Activated T-helper 2 cell treated with anti-CD3 and anti-CD28 coated beads, Interferon-gamma antibody, Interleukin-2, Interleukin-4, amounts not matched to agents 10 μg/mL and 5 μg/mL and 100 μg/mL, durations not matched to agents 14 hours and 24 hours and 36 hours (primary cell): ENCODE results near the gene KRT80. TPM values are rescaled to one million over a fixed set of nuclear protein-coding genes. Genes with fewer than 3 reads are reported as not detected.

Experiments
- DNase-seq: peaks from one replicate; pipeline ENCODE4 v3.0.0; 2021; ENCODE audit warnings: low spot score
- H3K27ac Mint-ChIP-seq: one replicate; pipeline ENCODE4 v1.8.0; 2021; ENCODE audit warnings: mixed read lengths
- H3K27me3 Mint-ChIP-seq: one replicate; pipeline ENCODE4 v1.8.0; 2021; ENCODE audit warnings: low read depth, mixed read lengths
- H3K36me3 Mint-ChIP-seq: one replicate; pipeline ENCODE4 v1.8.0; 2021; ENCODE audit warnings: low read depth, mixed read lengths
- H3K4me1 Mint-ChIP-seq: one replicate; pipeline ENCODE4 v1.8.0; 2021; ENCODE audit warnings: low read depth, mixed read lengths
- H3K4me3 Mint-ChIP-seq: one replicate; pipeline ENCODE4 v1.8.0; 2021; ENCODE audit warnings: low read depth, mild to moderate bottlenecking, moderate library complexity, mixed read lengths
- H3K9me3 Mint-ChIP-seq: one replicate; pipeline ENCODE4 v1.8.0; 2021; ENCODE audit warnings: mixed read lengths
- intact Hi-C: fragments of 100-400 bp; cut with micrococcal nuclease; formaldehyde crosslinking; loops from one replicate; pipeline ENCODE4 v1.15.1; 2023
- total RNA-seq: library from RNA; stranded (reverse); gene quantifications from 2 replicates; pipeline ENCODE4 v1.2.3, GENCODE V29; 2022

The KRT80 gene
- total RNA-seq, 1 donor from 2014 or later, result not detected

DNA sequence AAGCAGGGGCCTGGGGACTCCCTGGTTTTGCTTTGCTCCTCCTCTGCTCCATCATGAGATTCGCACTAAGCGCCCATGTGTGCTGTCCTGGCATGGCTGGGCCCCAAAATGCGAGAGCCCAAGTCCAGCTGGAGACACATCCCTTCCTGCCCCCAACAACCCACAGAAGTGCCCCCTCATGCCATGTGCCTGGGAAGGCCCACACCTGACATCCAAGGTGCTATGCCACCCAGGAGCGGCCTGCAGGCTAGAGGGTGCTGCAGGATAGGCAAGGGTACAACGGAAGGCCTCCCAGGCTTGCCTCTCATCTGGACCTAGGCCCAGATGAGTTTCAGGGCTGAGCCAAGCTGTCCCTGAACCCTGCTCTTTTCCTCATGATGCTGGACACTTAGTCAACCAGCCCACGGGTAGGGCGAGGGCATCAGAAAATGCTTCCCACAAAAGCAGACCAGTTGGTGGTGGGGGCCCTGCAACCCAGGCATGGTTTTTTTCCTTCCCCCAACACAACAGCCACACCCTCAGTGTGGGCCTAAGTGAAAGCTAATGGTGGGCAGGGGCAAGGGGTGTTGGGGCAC lies 13.2 kb upstream of the KRT80 start:
- Mint-ChIP-seq H3K4me1 (peaks cover 6% of the 10 kb centered on the region), H3K36me3 (no peaks in the 10 kb centered on the region), H3K27ac (no peak overlapping the region), H3K27me3 (peaks cover 16% of the 10 kb centered on the region), H3K9me3 (no peaks in the 10 kb centered on the region), H3K4me3 (no peak overlapping the region)
- DNase-seq, result no peak
- intact Hi-C loops, result no loop called here

DNA sequence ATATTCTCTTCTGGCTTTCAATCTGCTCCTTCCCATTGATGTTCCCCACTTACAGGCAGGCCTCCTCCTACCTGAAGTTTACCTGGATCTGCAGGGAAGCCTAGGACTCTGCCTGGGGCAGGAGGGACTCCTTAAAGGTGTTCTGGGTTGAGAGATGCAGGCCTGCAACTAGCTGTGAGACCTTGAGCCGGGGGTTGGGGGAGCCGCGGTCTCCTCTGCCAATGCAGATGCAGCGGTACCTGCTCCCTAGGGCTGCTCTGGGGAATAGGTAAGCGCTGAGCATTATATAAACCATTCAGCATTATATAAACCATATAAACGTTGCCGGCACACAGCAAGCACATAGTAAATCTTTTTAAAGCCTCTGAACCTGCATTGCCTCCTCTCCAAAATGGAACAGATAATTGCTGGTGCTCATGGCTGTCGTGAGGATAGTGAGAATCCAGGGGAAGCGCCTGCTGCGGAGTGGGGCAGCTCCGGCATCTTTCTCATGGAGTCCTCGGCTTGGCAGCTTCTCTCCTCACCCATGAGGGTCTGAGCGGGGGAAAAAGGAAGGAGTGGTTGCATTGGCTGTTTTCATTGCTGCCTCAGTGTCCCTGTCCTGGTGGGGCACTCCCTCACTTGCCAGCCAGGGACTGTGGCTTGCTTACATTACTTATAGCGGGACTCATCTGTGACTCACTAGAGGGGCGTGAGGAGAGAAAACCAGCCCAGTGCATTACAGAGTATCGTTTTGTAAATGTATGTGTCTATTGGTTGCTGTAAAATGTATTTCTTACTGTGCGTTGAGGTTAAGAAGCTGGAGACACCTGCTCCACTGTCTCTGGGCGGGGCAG lies 12.5 kb upstream of the KRT80 start:
- peaks cover 12% of the 10 kb centered on the region for H3K27me3 Mint-ChIP-seq
- intact Hi-C loops, result no loop called here
- no peaks in the 10 kb centered on the region for H3K36me3 Mint-ChIP-seq
- H3K9me3 Mint-ChIP-seq, result no peaks in the 10 kb centered on the region
- H3K4me1 Mint-ChIP-seq, result peaks cover 6% of the 10 kb centered on the region
- no peak for DNase-seq
- no peak overlapping the region for H3K27ac Mint-ChIP-seq
- no peak overlapping the region for H3K4me3 Mint-ChIP-seq

DNA sequence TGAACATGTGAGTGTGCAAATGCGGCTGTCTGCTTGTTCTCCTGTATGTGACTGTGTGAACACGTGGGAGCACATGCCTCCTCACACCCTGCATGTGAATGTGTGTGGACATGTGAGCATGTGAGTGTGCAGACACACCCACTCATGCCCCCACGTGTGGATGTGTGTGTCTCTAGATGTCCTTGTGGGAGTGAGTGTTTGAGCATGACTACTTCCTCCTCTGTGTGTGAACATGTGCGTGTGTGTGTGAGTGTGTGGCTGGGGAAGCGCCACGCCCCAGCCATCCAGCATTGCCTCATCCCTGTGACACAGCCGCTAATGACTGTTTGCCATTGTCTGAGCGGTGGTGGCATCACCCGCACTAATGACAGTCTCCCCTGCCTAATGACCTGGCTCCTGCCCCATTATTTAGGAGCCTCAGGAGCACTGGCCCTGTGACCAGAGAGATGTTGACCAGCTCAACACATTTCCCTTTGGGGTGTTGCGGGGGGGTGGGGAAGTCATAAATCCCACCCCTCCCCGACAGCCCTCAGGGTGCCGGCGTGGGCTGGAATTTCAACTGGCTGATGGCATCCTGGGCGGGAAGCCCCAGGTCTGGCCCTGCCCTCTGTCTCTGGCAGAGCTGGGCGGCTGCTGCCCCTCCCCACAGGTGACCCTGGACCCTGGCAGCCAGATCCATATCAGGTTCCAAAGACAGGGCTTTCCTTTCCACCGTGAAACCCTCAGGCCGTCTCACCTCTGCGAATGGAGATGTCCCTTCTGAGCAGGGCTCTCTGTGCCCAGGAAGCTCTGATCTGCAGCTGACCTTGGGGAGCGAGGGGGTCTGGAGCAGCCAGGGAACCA lies 11.5 kb upstream of the KRT80 start:
- H3K27me3 Mint-ChIP-seq, result peaks cover 8% of the 10 kb centered on the region
- intact Hi-C loops, result no loop called here
- no peak overlapping the region for H3K27ac Mint-ChIP-seq
- H3K9me3 Mint-ChIP-seq, result no peaks in the 10 kb centered on the region
- H3K4me1 Mint-ChIP-seq, result peaks cover 6% of the 10 kb centered on the region
- DNase-seq, result no peak
- H3K4me3 Mint-ChIP-seq, result no peak overlapping the region
- no peaks in the 10 kb centered on the region for H3K36me3 Mint-ChIP-seq

DNA sequence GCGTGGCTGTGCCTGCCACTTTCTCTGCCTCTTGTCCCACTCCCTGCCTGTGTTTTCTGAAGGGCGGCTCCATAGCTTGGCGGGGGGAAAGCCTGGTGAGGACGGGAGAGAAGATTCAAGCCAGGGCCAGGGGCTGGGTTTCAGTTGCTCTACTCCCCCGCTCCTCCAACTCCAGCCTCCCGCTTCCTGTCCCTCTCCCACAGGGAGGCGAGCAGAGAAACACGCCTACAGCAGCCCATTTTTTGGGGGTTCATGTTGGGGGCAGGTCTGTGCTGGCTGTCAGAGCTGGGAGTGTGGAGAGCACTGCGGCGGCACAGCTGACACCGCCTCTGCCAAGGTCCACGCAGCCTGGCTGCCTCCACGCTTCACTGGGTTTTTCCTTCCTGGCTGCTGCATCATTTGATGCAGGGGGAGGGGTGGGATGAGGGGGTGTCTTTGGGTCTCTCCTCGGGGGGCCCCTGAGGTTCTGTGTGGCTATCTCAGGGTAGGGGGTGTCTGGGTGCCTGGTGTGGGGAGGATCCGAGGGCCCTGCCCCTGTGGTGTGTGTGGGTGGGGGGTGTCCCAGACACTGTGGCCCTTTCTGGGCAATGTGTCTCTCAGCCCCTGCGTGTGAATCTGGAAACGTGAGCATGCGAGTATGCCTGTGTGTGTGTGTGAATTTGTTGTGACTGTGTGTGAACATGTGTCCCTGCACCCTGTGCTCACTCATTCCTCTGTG lies 10.7 kb upstream of the KRT80 start:
- Mint-ChIP-seq H3K36me3 (no peaks in the 10 kb centered on the region), H3K4me1 (peaks cover 6% of the 10 kb centered on the region), H3K4me3 (no peak overlapping the region), H3K27ac (no peak overlapping the region), H3K27me3 (peaks cover 8% of the 10 kb centered on the region), H3K9me3 (no peaks in the 10 kb centered on the region)
- intact Hi-C loops, result no loop called here
- DNase-seq, result no peak

DNA sequence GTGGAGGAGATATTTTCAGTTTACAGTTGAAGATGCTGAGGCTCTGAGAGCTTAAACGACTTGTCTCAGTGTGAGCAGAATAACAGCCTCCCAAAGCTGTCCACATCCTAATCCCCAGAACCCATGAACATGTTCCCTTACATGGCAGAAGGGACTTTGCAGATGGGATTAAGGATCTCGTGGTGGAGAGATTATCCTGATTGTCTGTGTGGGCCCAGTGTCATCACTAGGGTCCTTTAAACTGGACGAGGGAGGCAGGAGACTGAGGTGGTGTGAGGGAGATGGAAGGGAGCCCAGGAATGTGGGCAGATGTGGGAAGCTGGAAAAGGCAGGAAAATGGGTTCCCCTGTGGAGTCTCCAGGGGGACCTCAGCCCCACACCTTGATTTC lies 9.6 kb upstream of the KRT80 start:
- H3K9me3 Mint-ChIP-seq, result no peaks in the 10 kb centered on the region
- H3K27ac Mint-ChIP-seq, result no peak overlapping the region
- no peaks in the 10 kb centered on the region for H3K36me3 Mint-ChIP-seq
- peaks cover 8% of the 10 kb centered on the region for H3K27me3 Mint-ChIP-seq
- DNase-seq, result no peak
- peaks cover 6% of the 10 kb centered on the region for H3K4me1 Mint-ChIP-seq
- H3K4me3 Mint-ChIP-seq, result no peak overlapping the region
- intact Hi-C loops, result no loop called here

DNA sequence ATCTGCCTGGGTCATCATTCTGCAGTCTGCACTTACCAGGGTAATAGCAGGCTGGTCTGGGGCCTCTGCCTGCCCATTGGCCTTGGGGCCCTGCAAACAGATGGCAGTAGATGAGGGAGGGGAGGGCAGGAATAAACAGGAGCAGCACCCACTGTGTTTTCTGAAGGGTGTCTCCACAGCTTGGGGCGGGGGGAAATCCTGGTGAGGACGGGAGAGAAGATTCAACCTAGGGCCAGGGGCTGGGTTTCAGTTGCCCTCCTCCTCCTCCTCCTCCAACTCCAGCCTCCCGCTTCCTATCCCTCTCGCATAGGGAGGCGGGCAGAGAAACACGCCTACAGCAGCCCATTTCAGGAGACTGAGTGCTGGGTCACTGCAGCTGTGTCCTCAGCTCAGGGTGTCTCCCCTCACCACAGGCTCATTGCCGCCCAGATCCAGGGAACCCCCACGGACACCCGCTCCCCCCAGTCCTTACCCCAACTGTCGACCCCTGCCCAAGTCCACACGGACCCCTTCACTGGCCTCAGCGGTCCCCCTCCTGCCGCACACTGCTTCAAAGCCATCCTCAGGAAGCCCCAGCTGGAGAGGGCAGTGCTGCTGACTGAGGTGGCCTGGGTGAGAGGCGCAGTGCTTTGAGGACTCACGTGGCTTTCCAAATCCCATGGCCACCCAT lies 9.1 kb upstream of the KRT80 start:
- Mint-ChIP-seq H3K4me1 (peaks cover 6% of the 10 kb centered on the region), H3K36me3 (no peaks in the 10 kb centered on the region)

DNA sequence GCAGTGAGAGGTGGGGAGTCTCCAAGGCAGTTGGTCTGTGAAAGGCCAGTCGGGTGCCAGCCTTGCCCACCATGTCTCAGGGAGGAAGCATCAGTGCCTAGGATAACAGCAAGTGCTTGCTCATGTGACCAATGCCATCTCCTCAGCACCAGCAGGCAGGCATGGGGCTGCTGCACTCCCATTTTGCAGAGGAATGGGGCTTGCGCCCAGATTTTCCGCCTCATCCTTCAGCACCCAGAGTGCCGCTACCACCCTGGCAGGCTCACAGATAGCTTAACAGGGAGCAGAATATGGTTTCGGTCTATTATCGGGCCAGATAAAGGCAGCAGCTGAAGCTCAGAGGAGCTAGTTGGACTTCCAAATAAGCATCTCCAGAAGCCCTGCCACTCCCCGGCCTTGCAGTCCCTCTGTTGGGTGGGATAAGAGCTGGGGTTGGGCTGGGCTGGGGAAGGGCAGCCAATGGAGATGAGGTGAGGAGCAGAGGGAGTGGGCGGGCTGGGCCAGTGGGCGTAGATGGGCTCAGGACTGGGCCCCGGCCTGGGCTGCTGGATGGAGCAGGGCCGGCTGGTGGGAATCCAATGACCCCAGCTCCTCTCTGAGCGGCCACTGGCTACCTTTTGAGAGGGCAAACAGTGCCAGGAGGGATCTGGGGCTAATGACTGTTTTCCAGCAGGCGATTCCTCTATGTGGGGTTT lies 8.4 kb upstream of the KRT80 start:
- Mint-ChIP-seq H3K36me3 (no peaks in the 10 kb centered on the region), H3K27ac (no peak overlapping the region), H3K4me1 (peaks cover 9% of the 10 kb centered on the region), H3K4me3 (no peak overlapping the region), H3K9me3 (no peaks in the 10 kb centered on the region), H3K27me3 (peaks cover 7% of the 10 kb centered on the region)
- intact Hi-C loops, result no loop called here
- no peak for DNase-seq

More for the DNA sequence above, 9.1 kb upstream of the KRT80 start:
- no peak overlapping the region for H3K27ac Mint-ChIP-seq
- H3K4me3 Mint-ChIP-seq, result no peak overlapping the region
- peaks cover 7% of the 10 kb centered on the region for H3K27me3 Mint-ChIP-seq
- DNase-seq, result no peak
- intact Hi-C loops, result no loop called here
- H3K9me3 Mint-ChIP-seq, result no peaks in the 10 kb centered on the region

DNA sequence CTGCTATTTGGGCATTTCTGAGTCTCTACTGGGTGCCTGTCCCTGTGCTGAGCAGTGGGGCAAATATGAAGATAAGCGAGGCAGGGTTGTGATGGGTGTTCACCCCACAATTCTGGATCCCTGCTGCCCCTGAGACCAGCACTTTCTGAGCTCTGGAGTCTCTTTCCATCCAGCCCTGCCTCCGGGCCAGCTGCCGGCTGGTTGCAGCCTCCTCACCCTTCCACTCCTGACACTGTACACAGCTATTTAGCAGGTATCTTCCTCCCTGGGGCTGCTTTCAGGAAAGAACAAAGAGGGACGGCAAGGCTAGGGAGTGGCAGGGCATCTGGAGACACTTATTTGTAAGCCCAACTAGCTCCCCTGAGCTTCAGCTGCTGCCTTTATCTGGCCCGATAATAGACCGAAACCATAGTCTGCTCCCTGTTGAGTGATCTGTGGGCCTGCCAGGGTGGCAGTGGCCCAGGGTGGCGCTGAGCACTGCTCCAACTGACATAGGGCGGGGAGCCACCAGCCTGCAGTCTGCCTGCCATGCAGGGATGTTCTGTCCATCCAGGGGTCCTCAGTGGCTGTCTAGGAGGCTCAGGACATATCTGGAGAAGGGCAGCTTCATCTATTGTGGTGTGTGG lies 7.6 kb upstream of the KRT80 start:
- Mint-ChIP-seq H3K27ac (no peak overlapping the region), H3K9me3 (no peaks in the 10 kb centered on the region), H3K36me3 (no peaks in the 10 kb centered on the region), H3K4me3 (no peak overlapping the region), H3K4me1 (peaks cover 10% of the 10 kb centered on the region), H3K27me3 (peaks cover 7% of the 10 kb centered on the region)
- intact Hi-C loops, result no loop called here
- DNase-seq, result no peak

DNA sequence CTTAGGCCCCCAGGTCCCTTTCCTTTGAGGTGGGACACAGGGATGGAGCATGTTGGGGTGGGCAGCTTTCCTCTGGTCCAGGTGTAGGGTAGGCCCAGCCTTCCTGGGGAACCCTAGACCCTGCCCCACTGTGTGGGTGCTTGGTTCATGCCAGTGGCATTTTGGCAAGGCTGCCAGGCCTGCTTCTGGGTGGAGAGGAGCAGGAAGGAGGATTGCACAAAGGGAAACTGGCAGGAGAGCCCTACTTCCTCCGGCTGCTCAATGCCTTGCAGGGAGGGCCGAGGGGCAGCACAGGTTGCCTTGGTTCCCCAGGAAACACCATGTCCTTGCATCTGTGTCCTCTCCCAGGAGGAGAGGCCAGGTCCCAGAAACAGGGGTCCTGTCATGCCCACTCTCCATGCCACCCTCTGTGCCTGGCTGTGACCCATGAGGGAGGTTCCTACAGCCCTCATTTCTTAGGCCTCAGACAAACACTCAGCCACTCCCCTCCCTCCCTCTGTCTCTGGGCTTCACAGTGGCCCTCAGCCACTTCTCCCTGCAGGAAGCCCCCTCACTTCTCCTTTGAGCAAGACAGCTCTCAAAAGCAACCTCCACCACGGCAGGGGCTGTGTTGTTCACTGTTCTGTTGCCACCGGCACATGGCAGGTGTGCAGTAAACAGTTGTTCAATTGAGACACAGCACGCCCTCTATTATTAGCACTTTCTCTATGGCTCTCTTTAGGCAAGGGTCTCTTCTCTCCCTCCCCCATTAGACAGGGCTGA lies 6.8 kb upstream of the KRT80 start:
- peaks cover 7% of the 10 kb centered on the region for H3K27me3 Mint-ChIP-seq
- no peaks in the 10 kb centered on the region for H3K36me3 Mint-ChIP-seq
- H3K4me3 Mint-ChIP-seq, result no peak overlapping the region
- H3K4me1 Mint-ChIP-seq, result peaks cover 10% of the 10 kb centered on the region
- DNase-seq, result no peak
- no peak overlapping the region for H3K27ac Mint-ChIP-seq
- no peaks in the 10 kb centered on the region for H3K9me3 Mint-ChIP-seq
- intact Hi-C loops, result no loop called here

DNA sequence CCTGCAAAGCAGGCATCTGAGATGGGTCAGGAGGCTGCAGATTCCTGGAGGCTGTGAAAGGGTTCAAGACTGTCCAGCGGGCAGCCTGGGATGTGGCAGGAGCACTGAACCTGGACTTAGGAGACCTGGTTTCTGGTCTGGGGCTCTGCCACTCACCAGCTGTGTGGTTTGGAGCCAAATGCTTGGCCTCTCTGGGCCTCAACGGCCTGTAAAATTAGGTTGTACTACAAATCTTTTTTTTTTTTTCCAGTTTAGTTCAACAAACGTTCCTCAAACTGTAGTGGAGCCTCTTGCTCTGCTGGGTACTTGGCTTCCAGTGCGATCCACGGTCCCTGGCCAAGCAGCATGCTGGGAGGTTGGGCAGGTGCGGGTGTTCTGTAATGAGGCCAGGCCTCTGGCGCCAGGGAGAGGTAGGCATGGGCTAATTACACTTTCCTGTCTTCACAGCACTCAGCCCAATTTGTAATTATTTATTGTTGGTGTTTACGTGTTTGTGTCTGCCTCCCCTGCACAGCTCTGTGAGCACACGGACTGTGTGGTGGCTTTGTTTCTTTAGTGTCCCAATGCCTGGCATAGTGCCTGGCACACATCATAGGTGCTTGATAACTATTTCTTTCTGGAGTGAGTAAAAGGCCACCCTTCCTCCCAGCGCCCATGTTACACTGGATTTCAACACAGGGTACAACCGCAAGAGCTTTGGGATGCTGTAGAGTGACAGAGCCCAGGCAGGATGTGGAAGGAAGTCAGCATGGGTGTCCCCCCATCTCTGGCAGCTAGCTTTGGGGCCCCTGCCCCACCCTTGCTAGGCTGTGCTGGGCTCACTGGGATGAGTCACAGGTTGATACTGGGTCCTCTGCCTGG lies 5.8 kb upstream of the KRT80 start:
- intact Hi-C loops, result no loop called here
- H3K9me3 Mint-ChIP-seq, result no peaks in the 10 kb centered on the region
- peaks cover 1% of the 10 kb centered on the region for H3K27me3 Mint-ChIP-seq
- peaks cover 4% of the 10 kb centered on the region for H3K4me1 Mint-ChIP-seq
- no peaks in the 10 kb centered on the region for H3K36me3 Mint-ChIP-seq
- H3K4me3 Mint-ChIP-seq, result no peak overlapping the region
- H3K27ac Mint-ChIP-seq, result no peak overlapping the region
- no peak for DNase-seq
